Stimulated activated CD8-positive, alpha-beta memory T cell treated with anti-CD3 and anti-CD28 coated beads, Interleukin-15, amount 100 ng/mL, for 4 hours (primary cell): ENCODE data around the gene THPO.
A peak's percentile ranks its signal among the peaks of the same experiment; 100 is the strongest.

ENCODE experiments used
- DNase-seq, 2 donors: peaks; one replicate each; pipeline ENCODE4 v3.0.0-alpha.2; 2020; ENCODE audit warnings: low read depth in 2 of 2

The THPO gene

GRCh38 chr3:184384856-184385422, 6.9 kb upstream of the THPO start:
- DNase-seq, result no peak

- DNase-seq, result no peak
Measured at GRCh38 chr3:184384342-184384741, 6.3 kb upstream of the THPO start.

DNA sequence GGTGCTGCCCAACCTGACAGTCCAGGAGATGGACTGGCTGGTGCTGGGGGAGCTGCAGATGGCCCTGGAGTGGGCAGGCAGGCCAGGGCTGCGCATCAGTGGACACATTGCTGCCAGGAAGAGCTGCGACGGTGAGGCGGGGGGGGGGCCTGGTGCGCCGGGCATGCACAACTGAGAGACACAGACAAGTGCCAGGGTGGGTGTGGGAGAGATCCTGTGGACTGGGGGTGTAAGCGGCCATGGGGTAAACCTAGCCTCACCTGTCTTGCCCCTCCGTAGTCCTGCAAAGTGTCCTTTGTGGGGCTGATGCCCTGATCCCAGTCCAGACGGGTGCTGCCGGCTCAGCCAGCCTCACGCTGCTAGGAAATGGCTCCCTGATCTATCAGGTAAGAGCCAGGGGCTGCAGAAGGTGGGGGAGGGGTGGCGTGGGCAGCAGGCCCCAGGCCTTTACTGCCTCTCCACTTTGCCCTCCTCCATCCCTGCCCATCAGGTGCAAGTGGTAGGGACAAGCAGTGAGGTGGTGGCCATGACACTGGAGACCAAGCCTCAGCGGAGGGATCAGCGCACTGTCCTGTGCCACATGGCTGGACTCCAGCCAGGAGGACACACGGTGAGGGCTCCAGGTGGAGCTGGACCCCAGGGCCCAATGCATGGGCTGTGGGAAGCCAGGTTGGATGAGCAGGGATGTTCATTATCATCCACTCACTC, 5.2 kb upstream of the THPO start:
- no peak for DNase-seq

GRCh38 chr3:184382326-184383032, 4.5 kb upstream of the THPO start:
- DNase-seq, result no peak

- DNase-seq, result no peak
Measured at GRCh38 chr3:184381261-184382224, 3.5 kb upstream of the THPO start.

- no peak for DNase-seq
Measured at GRCh38 chr3:184380627-184381260, 2.7 kb upstream of the THPO start.

DNA sequence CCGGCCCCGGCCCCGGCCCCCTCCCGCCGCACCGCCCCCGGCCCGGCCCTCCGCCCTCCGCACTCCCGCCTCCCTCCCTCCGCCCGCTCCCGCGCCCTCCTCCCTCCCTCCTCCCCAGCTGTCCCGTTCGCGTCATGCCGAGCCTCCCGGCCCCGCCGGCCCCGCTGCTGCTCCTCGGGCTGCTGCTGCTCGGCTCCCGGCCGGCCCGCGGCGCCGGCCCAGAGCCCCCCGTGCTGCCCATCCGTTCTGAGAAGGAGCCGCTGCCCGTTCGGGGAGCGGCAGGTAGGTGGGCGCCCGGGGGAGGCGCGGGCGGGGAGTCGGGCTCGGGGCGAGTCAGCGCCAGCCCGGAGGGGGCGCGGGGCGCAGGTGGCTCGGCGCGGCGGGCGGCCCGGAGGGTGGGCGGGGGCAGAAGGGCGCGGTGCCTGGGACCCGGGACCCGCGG, 2.2 kb upstream of the THPO start:
- no peak for DNase-seq

DNA sequence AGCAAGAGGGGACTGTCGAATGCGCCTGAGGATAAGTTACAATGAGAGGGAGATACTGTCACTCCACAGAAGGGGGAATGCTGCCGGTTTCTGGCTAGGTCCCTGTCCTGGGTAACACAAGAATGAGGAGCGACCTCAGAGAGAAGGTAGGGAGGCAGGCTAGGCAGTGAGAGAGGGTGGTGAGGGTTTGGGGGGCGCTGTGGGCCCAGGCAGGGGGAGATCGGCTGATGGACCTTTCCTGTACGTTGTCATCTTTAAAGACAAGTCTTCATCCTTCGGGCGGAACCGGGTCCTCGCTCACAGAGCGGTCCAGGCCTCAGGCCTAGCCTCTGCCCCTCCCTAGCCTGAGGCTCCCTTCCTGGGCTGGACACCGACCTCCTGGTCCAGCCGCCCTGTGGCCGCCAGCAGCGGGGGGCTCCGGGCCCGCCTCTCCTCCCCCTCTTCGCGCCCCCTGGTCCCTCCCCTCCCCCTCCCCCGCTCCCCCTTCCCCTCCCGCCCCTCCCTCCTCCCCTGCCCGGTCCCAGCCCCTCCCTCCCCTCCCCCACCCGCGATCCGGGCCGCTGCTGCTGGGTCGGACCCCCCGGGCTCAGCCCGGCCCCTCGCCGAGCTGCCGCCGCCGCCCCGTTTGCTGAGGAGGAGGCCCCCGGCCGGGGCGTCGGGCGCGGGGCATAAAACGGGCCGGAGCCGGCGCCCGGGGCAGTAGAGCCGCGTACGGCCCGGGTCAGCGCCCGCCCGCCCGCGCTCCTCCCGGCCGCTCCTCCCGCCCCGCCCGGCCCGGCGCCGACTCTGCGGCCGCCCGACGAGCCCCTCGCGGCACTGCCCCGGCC, 1.6 kb upstream of the THPO start, which contains the start of gene CHRD:
TSS of gene CHRD (plus strand) at position 697 of the 827 bp plus-strand sequence. CDS start 265 bp downstream, outside the sequence.
- no peak for DNase-seq

DNA sequence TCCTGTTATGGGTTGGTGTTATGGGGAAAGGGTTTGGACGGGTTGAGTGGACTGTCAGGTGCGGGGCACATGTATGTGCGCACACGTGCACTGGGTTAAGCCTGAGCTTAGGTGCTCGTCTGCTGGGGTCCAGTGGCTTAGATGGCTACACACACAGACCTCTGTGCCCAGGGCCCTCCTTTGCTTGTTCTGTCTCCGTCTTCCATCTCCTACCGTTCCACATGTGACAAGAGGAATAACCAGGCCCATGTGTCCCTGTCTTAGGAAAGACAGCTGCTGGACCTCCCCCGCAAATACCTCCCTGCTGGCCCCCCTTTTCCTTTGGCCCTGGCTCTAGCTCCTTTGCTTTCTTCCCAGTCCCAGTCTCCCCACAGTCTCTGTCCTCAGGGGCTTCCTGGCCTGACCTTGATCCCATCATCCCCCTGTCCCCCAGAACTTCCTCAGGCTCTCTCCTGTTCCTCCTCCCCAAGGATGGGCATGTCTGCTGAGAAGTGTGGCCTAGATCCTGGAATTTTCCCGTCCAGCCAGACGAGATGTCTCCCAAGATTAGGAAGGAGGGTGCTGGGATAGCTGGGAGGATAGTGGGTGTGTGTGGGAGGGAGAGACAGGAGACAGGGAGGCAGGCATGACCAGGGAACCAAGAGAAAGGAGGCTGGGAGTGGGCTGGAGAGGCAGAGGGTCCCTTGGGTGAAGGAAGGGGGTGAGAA, 797 bp upstream of the THPO start:
- no peak for DNase-seq

DNA sequence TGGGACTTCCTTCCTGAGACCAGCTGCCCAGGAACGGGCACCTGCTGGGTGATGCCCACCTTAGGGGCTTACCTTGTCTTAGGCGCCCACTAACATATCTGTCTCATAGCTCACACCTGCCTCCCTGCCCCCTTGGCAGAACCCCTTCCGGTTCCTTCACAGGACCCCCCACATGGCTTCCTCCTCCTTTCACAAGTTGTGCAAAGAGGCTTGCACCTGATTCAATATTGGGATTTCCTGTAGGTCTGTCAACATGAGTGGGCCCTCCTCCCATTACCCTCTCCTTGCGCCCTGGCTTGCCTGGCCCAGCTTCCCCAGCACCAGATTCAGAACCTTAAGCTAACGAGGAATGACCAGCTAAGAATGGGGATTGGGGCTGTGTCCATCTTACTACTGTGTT, 633 bp downstream of the THPO start:
- DNase-seq, result no peak

- no peak for DNase-seq
Measured at GRCh38 chr3:184375747-184376461, 2.1 kb downstream of the THPO start.

DNA sequence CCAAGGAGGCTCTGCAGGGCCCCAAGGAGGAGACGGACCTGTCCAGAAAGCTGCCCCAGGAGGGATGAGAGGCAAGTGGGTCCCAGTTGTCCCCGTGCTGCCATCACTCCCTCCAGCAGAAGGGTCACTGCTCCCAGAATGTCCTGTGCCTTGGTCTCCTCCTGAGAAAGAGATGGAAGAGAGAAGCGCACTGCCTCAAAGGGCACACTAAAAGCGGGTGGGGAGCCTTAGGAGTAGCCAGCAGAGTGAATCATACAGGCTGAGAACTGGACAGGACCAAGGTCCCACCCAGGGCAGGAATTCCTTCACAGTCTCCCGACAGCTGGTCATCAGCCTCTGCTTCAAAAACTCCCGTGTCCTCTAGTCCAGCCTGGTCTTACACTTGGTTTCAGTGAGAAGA, 4.6 kb downstream of the THPO start:
- DNase-seq, result no peak

GRCh38 chr3:184372911-184373310, 5.1 kb downstream of the THPO start:
- no peak for DNase-seq

DNA sequence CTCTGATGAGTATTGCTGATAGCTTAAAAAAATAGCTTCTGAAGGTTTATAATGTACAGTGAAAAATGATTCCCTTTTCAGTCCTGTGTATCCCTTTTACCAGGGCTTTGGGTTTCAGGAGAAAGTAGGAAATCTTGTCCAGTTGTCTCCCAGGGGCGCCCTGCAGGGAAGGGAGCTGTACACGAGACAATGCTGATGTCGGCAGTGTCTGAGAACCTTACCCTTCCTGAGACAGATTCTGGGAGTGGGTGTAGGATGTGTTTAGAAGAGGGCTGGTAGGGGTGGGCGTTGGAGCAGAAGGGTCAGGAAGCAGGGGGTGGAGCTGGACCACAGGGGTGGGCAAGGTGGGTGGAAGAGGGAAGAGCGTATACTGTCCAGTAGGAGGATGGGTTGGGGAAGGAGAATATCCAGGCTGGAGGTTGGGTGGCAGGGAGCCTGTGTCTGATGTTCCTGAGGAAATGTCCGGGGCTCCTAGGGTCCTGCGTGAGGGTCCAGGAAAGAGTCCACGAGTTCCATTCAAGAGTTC, 5.6 kb downstream of the THPO start:
- no peak for DNase-seq

DNA sequence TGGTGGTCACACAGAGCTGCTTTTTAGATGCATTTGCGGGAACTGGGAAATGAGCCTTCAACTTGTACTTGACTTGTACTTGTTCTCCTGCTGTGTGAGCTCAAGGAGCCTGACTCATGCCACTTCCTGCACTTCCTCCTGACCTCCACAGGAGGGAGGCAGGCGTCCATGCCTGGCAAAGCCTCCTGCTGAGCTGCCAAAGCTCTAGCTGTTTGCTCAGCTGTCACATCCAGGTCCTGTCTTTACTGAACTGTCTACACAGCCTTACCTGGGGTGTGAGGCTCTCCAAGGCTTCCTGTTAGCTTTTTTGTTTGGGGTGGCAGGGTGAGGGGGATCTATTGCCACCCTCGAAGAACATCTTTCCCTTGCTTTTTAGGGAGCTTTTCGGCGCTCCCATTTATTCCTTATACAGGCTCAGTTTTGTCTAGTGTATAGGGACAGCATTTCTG, 6.4 kb downstream of the THPO start:
- DNase-seq, result peak in 1 of 2 donors; percentile 35

GRCh38 chr3:184368586-184369183, 9.3 kb downstream of the THPO start:
- no peak for DNase-seq

GRCh38 chr3:184368116-184368515, 9.9 kb downstream of the THPO start:
- no peak for DNase-seq

- DNase-seq, result no peak
Measured at GRCh38 chr3:184366619-184367289, 11.3 kb downstream of the THPO start.
